Measurements from ENCODE around the gene GALNT2.

Gene GALNT2

DNA sequence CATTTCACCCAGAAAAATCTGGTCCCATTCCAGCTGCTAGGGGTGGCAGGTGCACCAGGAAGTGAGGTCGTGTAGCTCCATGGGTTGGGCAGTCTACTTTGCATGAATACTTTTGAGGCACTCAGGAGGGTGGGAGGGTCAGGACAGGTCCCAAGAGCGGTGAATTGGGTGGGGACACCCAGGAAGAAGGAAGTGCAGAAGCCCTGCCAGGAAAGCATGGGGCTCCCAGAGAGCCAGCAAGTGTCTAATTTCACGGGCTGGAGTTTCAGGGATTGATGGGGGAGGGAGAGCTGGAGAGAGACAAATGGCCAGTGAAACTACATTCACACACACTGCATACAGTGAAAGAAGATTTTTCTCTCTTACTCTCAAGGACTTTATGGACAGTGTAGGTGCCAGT, 137.8 kb downstream of the GALNT2 start:
- H3K27ac ChIP-seq (ENCODE audit: low read length), result no peak overlapping the region
- no peak overlapping the region for H3K4me3 ChIP-seq (ENCODE audit: low read length in 2 of 2)
- H3K36me3 ChIP-seq (ENCODE audit: control insufficient read depth in 2 of 2, insufficient read depth in 2 of 2, low read length in 2 of 2), result peaks cover 5% of the 10 kb centered on the region in 2 donors
- H3K27me3 ChIP-seq (ENCODE audit: control insufficient read depth in 1 of 2, insufficient read depth in 2 of 2, low read length in 2 of 2), result no peaks in the 10 kb centered on the region
- no peaks in the 10 kb centered on the region for H3K4me1 ChIP-seq (ENCODE audit: control insufficient read depth, insufficient read depth, low read length)
- no peak overlapping the region for H3K9ac ChIP-seq (ENCODE audit: low read length in 2 of 2)
- no peaks in the 10 kb centered on the region for H3K9me3 ChIP-seq (ENCODE audit: control insufficient read depth in 2 of 2, low read length in 2 of 2)

DNA sequence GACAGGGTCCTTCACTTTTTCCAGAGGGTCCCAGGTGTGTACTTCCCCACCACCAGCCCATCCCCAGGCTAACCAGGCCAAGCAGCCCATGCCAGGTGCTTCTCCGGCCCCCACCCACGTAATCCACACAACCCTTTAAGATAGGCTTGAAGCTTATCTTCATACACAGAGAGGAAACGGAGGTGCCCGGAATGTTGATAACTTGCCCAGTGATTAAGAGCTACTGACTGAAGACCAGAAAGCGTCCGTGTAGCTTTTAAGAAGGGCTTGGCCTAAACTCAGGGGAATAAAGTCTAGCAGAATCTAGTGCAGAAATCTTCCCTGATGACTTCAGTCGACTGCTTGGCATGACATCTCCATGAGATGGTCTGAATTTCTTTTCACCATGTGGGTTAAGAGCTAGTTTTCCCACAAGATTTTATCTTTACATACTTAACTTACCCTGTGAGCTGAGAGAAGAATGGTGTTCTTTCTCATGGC, 138.7 kb downstream of the GALNT2 start:
- no peak overlapping the region for H3K9ac ChIP-seq (ENCODE audit: low read length in 2 of 2)
- H3K9me3 ChIP-seq (ENCODE audit: control insufficient read depth in 2 of 2, low read length in 2 of 2), result no peaks in the 10 kb centered on the region
- no peak overlapping the region for H3K27ac ChIP-seq (ENCODE audit: low read length)
- no peaks in the 10 kb centered on the region for H3K27me3 ChIP-seq (ENCODE audit: control insufficient read depth in 1 of 2, insufficient read depth in 2 of 2, low read length in 2 of 2)
- H3K4me1 ChIP-seq (ENCODE audit: control insufficient read depth, insufficient read depth, low read length), result no peaks in the 10 kb centered on the region
- H3K4me3 ChIP-seq (ENCODE audit: low read length in 2 of 2), result no peak overlapping the region
- H3K36me3 ChIP-seq (ENCODE audit: control insufficient read depth in 2 of 2, insufficient read depth in 2 of 2, low read length in 2 of 2), result peaks cover 5% of the 10 kb centered on the region in 2 donors

DNA sequence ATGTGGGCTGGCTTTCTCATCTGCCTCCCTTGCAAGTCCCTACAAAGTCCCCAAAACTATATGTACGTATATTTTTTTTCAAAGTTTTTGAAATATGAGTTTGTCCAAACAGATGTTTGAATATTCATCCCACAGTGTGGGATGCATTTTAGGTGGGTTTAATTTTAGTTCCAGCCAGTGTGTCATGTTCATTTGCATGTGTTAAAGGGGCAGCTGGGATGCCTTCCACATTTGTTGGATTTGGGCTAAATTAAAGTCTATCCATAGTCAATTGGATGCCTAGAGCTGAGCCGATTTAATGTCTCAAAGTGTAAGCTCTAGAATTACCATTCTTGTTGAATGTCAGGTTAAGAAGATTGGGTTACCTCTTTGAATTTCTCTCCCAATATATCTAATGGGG, 139.2 kb downstream of the GALNT2 start:
- Histone ChIP-seq H3K4me3 (ENCODE audit: low read length in 2 of 2) (no peak overlapping the region), H3K4me1 (ENCODE audit: control insufficient read depth, insufficient read depth, low read length) (no peaks in the 10 kb centered on the region), H3K9ac (ENCODE audit: low read length in 2 of 2) (no peak overlapping the region), H3K27ac (ENCODE audit: low read length) (no peak overlapping the region), H3K27me3 (ENCODE audit: control insufficient read depth in 1 of 2, insufficient read depth in 2 of 2, low read length in 2 of 2) (no peaks in the 10 kb centered on the region), H3K9me3 (ENCODE audit: control insufficient read depth in 2 of 2, low read length in 2 of 2) (no peaks in the 10 kb centered on the region), H3K36me3 (ENCODE audit: control insufficient read depth in 2 of 2, insufficient read depth in 2 of 2, low read length in 2 of 2) (peaks cover 5% of the 10 kb centered on the region in 2 donors)

DNA sequence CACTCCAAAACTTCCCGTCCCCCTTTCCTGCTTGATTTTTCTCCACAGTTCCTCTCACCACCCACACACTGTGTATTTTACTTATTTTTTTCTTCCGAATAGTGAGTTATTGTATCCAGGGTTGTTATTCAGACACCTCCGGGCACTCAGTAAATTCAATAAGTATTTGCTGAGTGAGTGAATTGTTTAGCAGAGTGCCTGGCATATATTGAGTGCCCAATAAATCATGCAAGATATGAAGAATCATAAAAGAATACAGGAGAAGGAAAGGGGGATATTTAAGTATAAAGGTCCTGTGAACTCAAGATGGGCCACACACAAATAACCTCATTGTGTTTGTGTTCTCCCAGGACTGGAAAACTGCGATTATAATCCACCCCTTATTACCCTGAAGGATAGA, 139.9 kb downstream of the GALNT2 start:
- Histone ChIP-seq H3K9ac (ENCODE audit: low read length in 2 of 2) (no peak overlapping the region), H3K27me3 (ENCODE audit: control insufficient read depth in 1 of 2, insufficient read depth in 2 of 2, low read length in 2 of 2) (no peaks in the 10 kb centered on the region), H3K4me1 (ENCODE audit: control insufficient read depth, insufficient read depth, low read length) (peaks cover 5% of the 10 kb centered on the region), H3K36me3 (ENCODE audit: control insufficient read depth in 2 of 2, insufficient read depth in 2 of 2, low read length in 2 of 2) (peaks cover 3 to 5% of the 10 kb centered on the region in 2 donors), H3K9me3 (ENCODE audit: control insufficient read depth in 2 of 2, low read length in 2 of 2) (no peaks in the 10 kb centered on the region), H3K4me3 (ENCODE audit: low read length in 2 of 2) (no peak overlapping the region), H3K27ac (ENCODE audit: low read length) (no peak overlapping the region)

DNA sequence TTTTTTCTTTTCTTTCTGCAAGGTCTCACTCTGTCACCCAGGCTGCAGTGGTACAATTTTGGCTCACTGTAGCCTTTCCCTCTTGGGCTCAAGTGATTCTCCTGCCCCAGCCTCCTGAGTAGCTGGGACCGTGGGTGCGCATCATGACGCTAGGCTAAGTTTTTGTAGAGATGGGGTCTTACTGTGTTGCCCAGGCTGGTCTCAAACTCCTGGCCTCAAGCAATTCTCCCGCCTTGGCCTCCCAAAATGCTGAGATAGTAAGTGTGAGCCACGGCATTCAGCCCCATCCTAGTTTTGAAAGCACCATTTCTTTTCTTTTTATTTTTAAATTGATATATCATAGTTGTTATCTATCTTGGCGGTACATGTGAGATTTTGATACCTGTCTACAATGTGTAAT, 140.6 kb downstream of the GALNT2 start:
- H3K9me3 ChIP-seq (ENCODE audit: control insufficient read depth in 2 of 2, low read length in 2 of 2), result no peaks in the 10 kb centered on the region
- H3K36me3 ChIP-seq (ENCODE audit: control insufficient read depth in 2 of 2, insufficient read depth in 2 of 2, low read length in 2 of 2), result peaks cover 3 to 5% of the 10 kb centered on the region in 2 donors
- H3K4me3 ChIP-seq (ENCODE audit: low read length in 2 of 2), result no peak overlapping the region
- H3K4me1 ChIP-seq (ENCODE audit: control insufficient read depth, insufficient read depth, low read length), result peaks cover 7% of the 10 kb centered on the region
- H3K27ac ChIP-seq (ENCODE audit: low read length), result no peak overlapping the region
- H3K27me3 ChIP-seq (ENCODE audit: control insufficient read depth in 1 of 2, insufficient read depth in 2 of 2, low read length in 2 of 2), result no peaks in the 10 kb centered on the region
- no peak overlapping the region for H3K9ac ChIP-seq (ENCODE audit: low read length in 2 of 2)

DNA sequence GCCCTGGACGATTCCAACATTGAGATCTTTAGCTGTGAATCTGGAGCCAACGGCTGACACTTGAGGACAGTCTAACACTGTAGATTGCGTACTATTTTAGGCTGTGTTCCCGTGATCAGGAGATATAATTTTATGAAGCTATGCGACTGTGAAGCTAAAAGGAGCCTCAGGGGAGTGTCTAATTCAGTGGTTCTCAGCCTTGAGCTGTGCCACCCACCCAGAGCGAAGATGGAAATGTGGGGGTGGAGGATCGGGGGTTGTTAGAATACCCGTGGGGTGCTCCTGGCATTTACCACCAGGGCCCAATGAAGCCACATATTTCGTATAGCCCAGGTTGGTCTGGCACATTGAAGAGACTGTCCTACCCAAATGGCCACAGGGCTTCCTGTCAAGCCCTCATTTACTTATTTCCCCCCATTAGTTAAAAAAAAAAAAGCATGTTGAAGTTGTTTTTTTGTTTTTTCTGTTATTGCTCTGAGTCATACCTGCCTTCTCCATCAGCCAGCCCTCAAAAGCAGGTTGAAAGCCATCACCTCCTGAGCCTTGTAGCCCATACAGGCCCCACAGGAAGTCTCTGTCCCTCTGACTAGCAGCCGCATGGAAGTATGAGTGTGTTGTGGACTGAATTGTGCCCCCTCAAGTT, 141.7 kb downstream of the GALNT2 start:
- no peaks in the 10 kb centered on the region for H3K9me3 ChIP-seq (ENCODE audit: control insufficient read depth in 2 of 2, low read length in 2 of 2)
- H3K36me3 ChIP-seq (ENCODE audit: control insufficient read depth in 2 of 2, insufficient read depth in 2 of 2, low read length in 2 of 2), result no peaks in the 10 kb centered on the region
- H3K9ac ChIP-seq (ENCODE audit: low read length in 2 of 2), result no peak overlapping the region
- peaks cover 7% of the 10 kb centered on the region for H3K4me1 ChIP-seq (ENCODE audit: control insufficient read depth, insufficient read depth, low read length)
- H3K27me3 ChIP-seq (ENCODE audit: control insufficient read depth in 1 of 2, insufficient read depth in 2 of 2, low read length in 2 of 2), result no peaks in the 10 kb centered on the region
- no peak overlapping the region for H3K27ac ChIP-seq (ENCODE audit: low read length)
- H3K4me3 ChIP-seq (ENCODE audit: low read length in 2 of 2), result no peak overlapping the region

DNA sequence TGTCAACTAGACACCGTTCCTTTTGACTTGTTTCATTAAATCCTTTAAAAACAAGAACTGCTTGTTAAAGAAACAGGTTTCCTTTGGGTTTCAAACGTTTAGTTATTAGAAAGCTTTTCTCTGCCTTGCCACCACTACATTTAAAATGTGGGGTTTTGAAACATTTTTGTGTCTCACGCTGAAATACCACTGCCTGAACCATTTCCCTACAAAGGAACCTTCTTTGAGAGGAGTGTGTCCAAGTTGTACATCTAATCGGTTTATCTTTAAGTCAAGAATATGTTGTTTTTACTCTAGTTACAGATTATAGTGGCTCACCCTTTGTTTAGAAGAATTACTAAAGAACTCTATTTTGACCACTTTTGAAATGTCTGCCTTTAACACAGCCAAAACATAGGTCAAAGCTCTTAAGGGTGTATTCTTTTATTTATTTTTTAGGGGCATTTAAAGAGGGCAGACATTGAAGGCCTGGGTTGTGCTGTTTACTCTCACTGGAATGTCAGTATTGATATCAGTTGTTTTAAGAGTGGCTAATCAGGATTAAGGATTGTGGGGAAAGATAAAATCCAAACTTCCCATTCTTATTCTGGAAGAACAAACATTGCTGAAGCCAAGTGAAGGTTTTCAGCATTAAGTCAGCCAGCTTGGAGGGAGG, 143.4 kb downstream of the GALNT2 start:
- H3K9ac ChIP-seq (ENCODE audit: low read length in 2 of 2), result no peak overlapping the region
- H3K36me3 ChIP-seq (ENCODE audit: control insufficient read depth in 2 of 2, insufficient read depth in 2 of 2, low read length in 2 of 2), result no peaks in the 10 kb centered on the region
- no peaks in the 10 kb centered on the region for H3K9me3 ChIP-seq (ENCODE audit: control insufficient read depth in 2 of 2, low read length in 2 of 2)
- no peaks in the 10 kb centered on the region for H3K27me3 ChIP-seq (ENCODE audit: control insufficient read depth in 1 of 2, insufficient read depth in 2 of 2, low read length in 2 of 2)
- H3K4me3 ChIP-seq (ENCODE audit: low read length in 2 of 2), result no peak overlapping the region
- no peak overlapping the region for H3K27ac ChIP-seq (ENCODE audit: low read length)
- H3K4me1 ChIP-seq (ENCODE audit: control insufficient read depth, insufficient read depth, low read length), result peaks cover 11% of the 10 kb centered on the region

DNA sequence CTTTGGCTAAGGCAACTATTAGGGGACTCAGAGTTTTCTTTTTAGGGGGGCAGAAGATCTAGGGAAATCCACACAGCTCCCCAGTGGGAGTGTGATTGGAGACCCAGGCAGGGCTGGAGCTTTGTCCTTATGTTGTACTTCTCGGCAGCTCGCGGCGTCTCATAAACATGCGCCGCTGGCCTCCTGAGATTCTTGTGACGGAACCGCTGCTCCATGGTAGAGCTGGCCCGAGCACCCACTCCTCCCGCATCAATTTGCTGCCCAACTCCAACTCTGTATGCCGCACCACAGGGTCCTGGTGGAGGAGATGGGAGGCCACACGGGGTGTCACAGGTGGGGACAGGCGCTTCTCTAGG, 143.9 kb downstream of the GALNT2 start:
- Histone ChIP-seq H3K27me3 (ENCODE audit: control insufficient read depth in 1 of 2, insufficient read depth in 2 of 2, low read length in 2 of 2) (no peaks in the 10 kb centered on the region), H3K9me3 (ENCODE audit: control insufficient read depth in 2 of 2, low read length in 2 of 2) (no peaks in the 10 kb centered on the region), H3K4me3 (ENCODE audit: low read length in 2 of 2) (no peak overlapping the region), H3K36me3 (ENCODE audit: control insufficient read depth in 2 of 2, insufficient read depth in 2 of 2, low read length in 2 of 2) (no peaks in the 10 kb centered on the region), H3K4me1 (ENCODE audit: control insufficient read depth, insufficient read depth, low read length) (peaks cover 11% of the 10 kb centered on the region), H3K27ac (ENCODE audit: low read length) (no peak overlapping the region), H3K9ac (ENCODE audit: low read length in 2 of 2) (no peak overlapping the region)

DNA sequence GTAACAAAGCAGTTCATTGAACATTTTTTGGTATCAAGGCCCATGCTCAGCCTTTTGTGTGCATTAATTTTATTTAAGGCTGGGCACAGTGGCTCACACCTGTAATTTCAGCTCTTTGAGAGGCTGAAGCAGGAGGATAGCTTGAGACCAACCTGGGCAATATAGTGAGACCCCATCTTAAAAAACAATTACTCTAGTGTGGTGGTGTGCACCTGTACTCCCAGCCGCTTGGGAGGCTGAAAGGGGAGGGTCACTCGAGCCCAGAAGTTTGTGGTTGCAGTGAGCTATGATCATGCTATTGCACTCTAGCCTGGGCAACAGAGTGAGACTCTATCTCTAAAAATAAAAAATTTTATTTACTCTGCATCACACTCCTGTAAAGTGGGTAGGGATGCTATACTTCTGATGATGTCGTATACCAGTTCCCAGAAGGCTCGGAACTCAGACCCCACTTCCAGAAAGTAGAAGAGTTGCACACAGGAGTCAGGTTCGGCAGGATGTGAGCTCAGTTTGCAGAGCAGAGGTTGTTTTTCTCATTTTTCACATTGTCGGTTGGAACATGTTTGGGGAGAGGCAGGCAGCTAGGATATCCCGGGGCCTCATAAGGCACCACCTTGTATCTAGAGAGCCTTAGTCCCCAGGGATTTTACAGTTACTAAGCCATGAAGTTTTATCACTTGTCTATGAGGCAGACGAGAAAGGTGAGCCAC, 144.6 kb downstream of the GALNT2 start:
- peaks cover 11% of the 10 kb centered on the region for H3K4me1 ChIP-seq (ENCODE audit: control insufficient read depth, insufficient read depth, low read length)
- H3K27me3 ChIP-seq (ENCODE audit: control insufficient read depth in 1 of 2, insufficient read depth in 2 of 2, low read length in 2 of 2), result no peaks in the 10 kb centered on the region
- H3K9me3 ChIP-seq (ENCODE audit: control insufficient read depth in 2 of 2, low read length in 2 of 2), result no peaks in the 10 kb centered on the region
- no peak overlapping the region for H3K4me3 ChIP-seq (ENCODE audit: low read length in 2 of 2)
- no peak overlapping the region for H3K27ac ChIP-seq (ENCODE audit: low read length)
- H3K9ac ChIP-seq (ENCODE audit: low read length in 2 of 2), result no peak overlapping the region
- no peaks in the 10 kb centered on the region for H3K36me3 ChIP-seq (ENCODE audit: control insufficient read depth in 2 of 2, insufficient read depth in 2 of 2, low read length in 2 of 2)

DNA sequence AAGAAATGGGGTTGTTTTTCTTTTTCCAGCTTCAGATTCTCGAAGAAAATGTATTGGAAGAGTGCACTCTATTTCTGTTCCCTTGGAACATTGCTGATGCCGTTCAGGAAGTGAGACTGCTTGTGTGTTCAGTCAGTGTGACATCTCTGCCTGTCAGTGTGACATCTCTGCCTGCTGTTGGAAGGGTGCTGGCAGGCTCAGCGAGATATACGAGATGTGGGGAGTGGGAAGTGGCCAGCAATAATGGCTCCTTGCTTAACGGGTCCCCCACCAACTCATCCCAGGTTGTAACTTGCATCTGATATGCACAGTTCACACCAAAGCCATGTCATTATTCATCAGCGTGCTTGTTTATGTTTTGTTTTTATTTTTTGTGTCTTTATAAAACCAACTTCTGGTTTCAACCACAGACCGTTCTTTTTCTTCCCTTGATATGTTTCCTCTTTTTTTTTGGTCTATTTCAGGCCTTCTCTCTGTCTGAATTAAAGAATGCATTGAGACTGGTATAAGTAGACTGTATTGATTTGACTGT, 145.4 kb downstream of the GALNT2 start:
- Histone ChIP-seq H3K27ac (ENCODE audit: low read length) (no peak overlapping the region), H3K27me3 (ENCODE audit: control insufficient read depth in 1 of 2, insufficient read depth in 2 of 2, low read length in 2 of 2) (no peaks in the 10 kb centered on the region), H3K36me3 (ENCODE audit: control insufficient read depth in 2 of 2, insufficient read depth in 2 of 2, low read length in 2 of 2) (no peaks in the 10 kb centered on the region), H3K9me3 (ENCODE audit: control insufficient read depth in 2 of 2, low read length in 2 of 2) (no peaks in the 10 kb centered on the region), H3K4me1 (ENCODE audit: control insufficient read depth, insufficient read depth, low read length) (peaks cover 11% of the 10 kb centered on the region), H3K4me3 (ENCODE audit: low read length in 2 of 2) (no peak overlapping the region), H3K9ac (ENCODE audit: low read length in 2 of 2) (no peak overlapping the region)

Measured in stomach smooth muscle (tissue), 2 donors.